ENCODE measurements around the gene REEP1. TPM values are rescaled to one million over a fixed set of nuclear protein-coding genes. Genes with fewer than 3 reads are reported as not detected.

Gene REEP1
- total and polyA plus RNA-seq, 2 of the 8 experiments (the other 6 are each of a cell fraction or from before 2014, with no cell fraction given) = 0.74 to 1.5 TPM

GRCh38 chr2:86256982-86257381 lies 80.4 kb downstream of the REEP1 start (continued):
- TF ChIP-seq BRCA1 (IDR thresholded peaks at IDR 0.05; ENCODE audit: low read depth, low read length) = no peak
- no peak for TF ChIP-seq KDM4A (IDR thresholded peaks at IDR 0.05; ENCODE audit: low read depth, low read length, severe bottlenecking)
- TF ChIP-seq HDAC2 (IDR thresholded peaks at IDR 0.05; ENCODE audit: borderline replicate concordance in 1 of 2, low read depth in 2 of 2, low read length in 2 of 2) = no peak

Data from H1 (cell line).